LNCAP (cell line): ENCODE results near the gene ALDH18A1.

Experiments
- CTCF ChIP-seq: fragments of 450-650 bp; IDR thresholded peaks from 2 replicates; pipeline ENCODE4 v1.5.1; 2017; ENCODE audit warnings: mild to moderate bottlenecking

Gene ALDH18A1

DNA sequence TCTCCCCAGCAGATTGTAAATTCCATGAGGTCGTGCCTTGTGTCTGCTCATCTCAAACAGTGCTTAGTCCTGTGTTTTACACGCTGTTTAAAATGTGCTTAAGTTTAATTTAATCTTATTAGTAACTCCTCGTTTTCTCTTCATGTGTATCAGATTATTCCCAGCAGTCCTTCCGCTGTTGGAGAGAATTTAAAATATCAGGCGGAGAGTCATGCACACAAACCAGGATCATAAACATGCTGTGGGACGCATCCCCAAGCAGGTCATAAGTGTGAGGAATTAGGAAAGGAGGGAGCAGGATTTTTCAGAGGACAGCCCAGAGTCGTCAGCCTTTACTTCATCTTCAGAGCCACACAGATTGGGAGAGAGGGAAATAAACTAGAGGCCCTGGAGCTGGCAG is 91.2 kb downstream of the ALDH18A1 start:
- TF ChIP-seq CTCF = no peak

GRCh38 chr10:95564291-95564690 is 92.2 kb downstream of the ALDH18A1 start:
- no peak for TF ChIP-seq CTCF

- TF ChIP-seq CTCF = no peak
These were observed 94.1 kb downstream of the ALDH18A1 start for GRCh38 chr10:95562341-95562965.

DNA sequence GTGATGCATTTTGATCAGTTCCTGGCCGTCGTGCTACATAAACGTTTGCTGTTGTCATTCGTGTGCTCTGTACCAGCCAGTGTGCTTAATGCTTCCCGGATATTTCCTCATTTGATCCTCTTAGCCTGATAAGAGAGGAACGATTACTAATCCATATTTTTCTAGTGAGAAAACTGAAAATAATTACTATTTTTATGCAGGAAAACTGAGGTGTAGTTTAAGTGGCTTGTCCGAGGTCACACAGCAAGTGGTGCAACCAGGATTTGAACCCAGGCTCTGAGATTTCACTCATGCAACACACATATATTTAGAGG is 94.7 kb downstream of the ALDH18A1 start:
- TF ChIP-seq CTCF = no peak

GRCh38 chr10:95561177-95561863 is 95.2 kb downstream of the ALDH18A1 start, which contains the start of gene SORBS1:
Gene SORBS1 (minus strand): TSS chr10:95561371. CDS start chr10:95441135, 120,236 bp downstream.
- no peak for TF ChIP-seq CTCF

- TF ChIP-seq CTCF = no peak
These were observed 96.0 kb downstream of the ALDH18A1 start for GRCh38 chr10:95560278-95561176.

DNA sequence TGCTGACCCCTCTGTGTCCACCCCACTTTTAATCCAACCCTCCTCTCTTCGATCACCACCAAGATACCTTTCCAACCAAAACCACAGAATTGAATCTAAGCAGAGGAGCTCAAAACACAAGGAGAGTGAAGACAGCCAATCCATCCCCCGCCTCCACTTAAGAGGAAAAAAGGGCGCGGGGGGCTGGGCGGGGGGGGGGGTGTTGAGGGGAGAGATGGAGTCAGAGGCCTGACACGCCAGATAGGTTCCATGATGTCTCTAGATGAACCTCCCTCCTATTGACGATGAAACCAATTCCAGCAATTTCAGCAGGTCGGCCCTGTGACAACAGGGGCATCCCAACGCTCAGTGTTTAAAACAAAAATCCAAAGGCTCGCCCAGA is 96.6 kb downstream of the ALDH18A1 start:
- no peak for TF ChIP-seq CTCF
